HG03342 (cell line): ENCODE measurements around the gene GARRE1.

Experiments
- ATAC-seq: cut with Tn5 transposase; IDR thresholded peaks from one replicate; pipeline ENCODE4 v1.9.1; 2021; ENCODE audit warnings: mild to moderate bottlenecking, moderate library complexity; ENCODE audit not compliant: unreplicated experiment

GARRE1 gene

DNA sequence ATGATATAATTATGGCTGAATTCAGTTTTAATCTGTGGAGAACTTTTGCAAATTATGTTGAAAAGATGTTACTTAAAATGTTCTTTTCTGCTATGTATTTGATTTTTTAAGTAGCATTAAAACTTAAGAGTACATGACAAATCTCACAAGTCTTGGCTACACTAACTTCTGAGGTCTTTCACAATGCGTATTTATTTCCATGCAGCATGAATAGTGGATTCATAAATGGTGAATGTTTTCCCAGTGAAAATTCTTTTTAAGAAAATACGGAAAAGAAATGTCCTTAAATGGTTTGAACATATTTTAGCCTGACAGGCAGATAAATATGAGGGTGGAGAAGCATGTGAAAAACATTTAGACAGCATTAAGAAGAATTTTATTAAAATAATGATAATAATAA lies 30.2 kb downstream of the GARRE1 start:
- ATAC-seq = no peak

DNA sequence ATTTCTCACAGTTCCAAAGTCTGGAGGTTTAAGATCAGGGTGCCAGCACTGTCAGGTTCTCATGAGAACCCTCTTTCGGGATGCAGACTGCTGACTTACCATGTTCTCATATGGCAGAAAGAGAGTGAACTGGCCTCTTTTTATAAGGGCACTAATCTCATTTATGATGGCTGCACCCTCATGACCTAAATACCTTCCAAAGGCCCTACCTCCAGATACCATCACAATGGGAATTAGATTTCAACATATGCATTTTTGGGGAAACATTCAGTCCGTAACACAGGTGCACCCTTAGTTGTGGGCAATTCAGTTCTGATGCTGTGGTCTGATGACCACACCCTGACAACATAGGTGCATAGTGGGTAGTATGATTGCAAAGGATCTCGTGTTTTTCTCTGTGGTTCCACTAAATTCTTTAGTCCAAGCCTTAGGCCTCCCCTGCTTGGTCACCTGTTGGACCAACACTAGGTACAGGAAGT lies 33.3 kb downstream of the GARRE1 start:
- ATAC-seq = no peak

- no peak for ATAC-seq
Measured at GRCh38 chr19:34288381-34288780, 34.0 kb downstream of the GARRE1 start.

- no peak for ATAC-seq
Measured at GRCh38 chr19:34291235-34291634, 36.9 kb downstream of the GARRE1 start.

GRCh38 chr19:34295103-34295502 lies 40.7 kb downstream of the GARRE1 start:
- ATAC-seq = no peak

DNA sequence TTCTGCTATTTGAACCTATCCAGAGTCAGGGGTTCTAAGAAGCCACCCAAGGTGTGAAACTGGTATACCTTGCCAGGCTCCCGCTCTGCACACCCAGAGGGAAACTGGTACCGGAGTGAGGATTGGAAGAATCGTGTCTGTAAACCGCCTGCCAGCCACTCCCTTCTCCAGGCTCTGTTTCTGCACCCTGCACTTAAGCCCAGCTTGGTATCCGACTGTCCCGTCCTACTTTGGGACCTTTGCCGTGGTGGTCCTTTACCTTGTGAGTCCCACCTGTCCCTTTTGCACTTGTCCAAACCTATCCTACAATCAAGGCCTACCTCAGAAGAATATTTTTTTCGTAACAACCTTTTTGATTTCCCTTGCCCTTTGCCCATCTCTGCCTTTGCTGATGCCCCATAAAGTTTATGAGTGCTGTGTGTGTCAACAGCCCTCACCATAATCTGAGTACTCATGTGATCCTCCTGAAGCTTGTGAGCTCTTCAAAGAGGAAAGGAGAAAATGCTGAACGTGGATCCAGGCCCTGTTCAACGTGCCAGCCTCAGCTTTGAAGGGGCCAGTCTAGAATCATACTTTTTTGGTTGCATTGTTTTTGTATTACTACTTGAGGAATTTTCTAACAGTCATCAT lies 44.7 kb downstream of the GARRE1 start:
- no peak for ATAC-seq

DNA sequence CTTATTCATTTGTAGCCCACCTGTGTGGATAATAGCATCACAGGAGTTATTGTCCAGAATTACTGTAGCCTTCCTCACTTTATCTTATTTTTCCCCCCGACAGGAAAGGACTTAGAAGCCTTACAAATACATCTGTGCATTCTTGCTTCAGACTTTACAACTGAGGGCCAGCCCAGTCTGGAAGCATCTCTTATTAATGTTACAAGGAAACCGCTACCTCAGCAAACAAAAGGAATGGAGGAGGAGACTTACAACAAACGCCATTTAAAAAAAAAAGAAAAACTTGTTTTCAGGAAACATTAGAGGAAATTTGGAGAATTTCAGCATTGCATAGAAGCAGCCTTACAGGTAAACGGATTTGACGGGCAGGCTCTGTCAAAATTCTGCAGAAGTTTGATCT lies 45.2 kb downstream of the GARRE1 start:
- no peak for ATAC-seq

- no peak for ATAC-seq
Measured at GRCh38 chr19:34300380-34300779, 46.0 kb downstream of the GARRE1 start.

- ATAC-seq = no peak
Measured at GRCh38 chr19:34300962-34301361, 46.6 kb downstream of the GARRE1 start.
